ENCODE data around the gene CARS1.

- TF ChIP-seq CTCF (IDR thresholded peaks at IDR 0.05; ENCODE audit: low read length) (no peak), EZH2 (optimal IDR thresholded peaks at IDR 0.05; ENCODE audit: low read depth, low read length) (no peak), EZH2phosphoT487 (IDR thresholded peaks at IDR 0.05; ENCODE audit: low read length) (no peak)
These were observed 64.3 kb downstream of the CARS1 start for GRCh38 chr11:2992997-2993325.
